ENCODE results near the gene ITPRIP. TPM values are rescaled to one million over a fixed set of nuclear protein-coding genes. Genes with fewer than 3 reads are reported as not detected.
A peak's percentile ranks its signal among the peaks of the same experiment; 100 is the strongest.

The ITPRIP gene
- total RNA-seq, 1 experiment from 2014 or later = 22.5 TPM

- H3K4me1 Mint-ChIP-seq = peaks cover 12 to 14% of the 10 kb centered on the region in 2 experiments
- H3K27me3 ChIP-seq (ENCODE audit: insufficient read depth, low read length) = no peaks in the 10 kb centered on the region
- no peak overlapping the region for H2BK15ac ChIP-seq (ENCODE audit: low read depth, low read length)
- no peak overlapping the region for H3K14ac ChIP-seq (ENCODE audit: insufficient read depth, low read length)
- peak overlapping the region in 2 of 3 experiments; percentile 48 to 53; a peak in 2 of 7 replicates for H3K27ac Mint-ChIP-seq
- no peak overlapping the region for H4K91ac ChIP-seq (ENCODE audit: insufficient read length, low read depth, low read length)
- no peak overlapping the region for H3K56ac ChIP-seq (ENCODE audit: insufficient read length, low read depth, low read length)
- H3K79me1 ChIP-seq (ENCODE audit: insufficient read depth, low read depth, low read length, poor library complexity, severe bottlenecking) = no peaks in the 10 kb centered on the region
- H3K4ac ChIP-seq (ENCODE audit: low read depth, low read length) = no peak overlapping the region
- TF ChIP-seq CTCF (conservative IDR thresholded peaks at IDR 0.05) = no peak
- no peak overlapping the region for H3K27ac ChIP-seq (ENCODE audit: insufficient read length, low read depth, low read length)
- H3K36me3 Mint-ChIP-seq (ENCODE audit: insufficient read depth in 1 of 3, low read depth in 3 of 3) = peaks cover 3 to 19% (median 11%) of the 10 kb centered on the region in 3 experiments; a peak in 6 of 7 replicates
- H3K4me3 Mint-ChIP-seq = no peak overlapping the region
- H3K9me3 ChIP-seq (ENCODE audit: control insufficient read depth, low read depth, low read length) = no peaks in the 10 kb centered on the region
- no peak overlapping the region for H2BK120ac ChIP-seq (ENCODE audit: low read depth, low read length, poor library complexity, severe bottlenecking)
- H3T11ph ChIP-seq (ENCODE audit: low read length) = no peak overlapping the region
- DNase-seq = no peak
- no peaks in the 10 kb centered on the region for H3K79me2 ChIP-seq (ENCODE audit: insufficient read depth, low read length)
- no peak overlapping the region for H4K5ac ChIP-seq (ENCODE audit: insufficient read length, low read depth, low read length)
- H3K9me3 Mint-ChIP-seq = peaks cover 14% of the 10 kb centered on the region in 2 experiments
- H2BK12ac ChIP-seq (ENCODE audit: insufficient read length, low read depth, low read length) = no peak overlapping the region
- no peak overlapping the region for H2AK5ac ChIP-seq (ENCODE audit: insufficient read length, low read length)
- no CpG with 5 or more reads among the region's 2 CpGs for WGBS (ENCODE audit: extremely low coverage, insufficient read length, low lambda C conversion rate)
- H3K4me1 ChIP-seq (ENCODE audit: insufficient read depth, low read length) = 0 out of 2 replicates have a peak, but pooled peaks cover 3% of the 10 kb centered on the region
- no peak overlapping the region for H3K18ac ChIP-seq (ENCODE audit: insufficient read length, low read depth, low read length)
- H4K20me1 ChIP-seq (ENCODE audit: control insufficient read depth, insufficient read depth, insufficient read length) = no peaks in the 10 kb centered on the region
- H3K4me2 ChIP-seq (ENCODE audit: insufficient read depth, insufficient read length, low read length) = no peak overlapping the region
- H3K23ac ChIP-seq (ENCODE audit: insufficient read length, low read depth, low read length) = no peak overlapping the region
- H3K23me2 ChIP-seq (ENCODE audit: insufficient read length, low read depth, low read length, poor library complexity, severe bottlenecking) = peaks cover 2% of the 10 kb centered on the region
- H3K27me3 Mint-ChIP-seq (ENCODE audit: low read depth) = no peaks in the 10 kb centered on the region; the same call in none of the 2 replicates
- H3K9ac ChIP-seq (ENCODE audit: extremely low read depth, insufficient read length, low read length) = no peak overlapping the region
- no peak overlapping the region for H2BK20ac ChIP-seq (ENCODE audit: low read depth, low read length, poor library complexity, severe bottlenecking)
- no peak overlapping the region for H2BK5ac ChIP-seq (ENCODE audit: insufficient read length, low read length)
- H4K8ac ChIP-seq (replicated peaks; ENCODE audit: insufficient read length, low read depth, low read length) = no peak overlapping the region
- no peak overlapping the region for H2AFZ ChIP-seq (ENCODE audit: low read length)
Measured at GRCh38 chr10:104368381-104368780, 30.1 kb upstream of the ITPRIP start.
